Sigmoid colon (tissue), 4 donors: ENCODE data around the gene SYNJ1.

Experiments used
- CTCF ChIP-seq, 4 experiments: fragments of 450-650 bp in 3 of 4; fragments of 200-600 bp in 1 of 4; IDR thresholded peaks; one replicate each; pipeline ENCODE4 v1.5.1; 2016 to 2019; ENCODE audit warnings: antibody characterized with exemption in 4 of 4, mild to moderate bottlenecking in 3 of 4, moderate library complexity in 2 of 4
- POLR2A ChIP-seq, 2 donors: fragments of 450-650 bp; IDR thresholded peaks; one replicate each; pipeline ENCODE4 v1.6.1; 2016; ENCODE audit warnings: antibody characterized with exemption in 2 of 2, mild to moderate bottlenecking in 2 of 2, moderate library complexity in 2 of 2
- POLR2AphosphoS5 ChIP-seq, 4 donors: sonication (generic); formaldehyde crosslinking; IDR thresholded peaks; one replicate each; pipeline ENCODE4 v1.6.1; 2017; ENCODE audit warnings: antibody characterized with exemption in 4 of 4

GRCh38 chr21:32580949-32581348 is 146.9 kb downstream of the SYNJ1 start:
- TF ChIP-seq CTCF (IDR thresholded peaks at IDR 0.05) = no peak
- no peak for TF ChIP-seq POLR2AphosphoS5 (IDR thresholded peaks at IDR 0.05)
- no peak for TF ChIP-seq POLR2A (IDR thresholded peaks at IDR 0.05)
